H1 (cell line): ENCODE results near the gene RCSD1. TPM values are rescaled to one million over a fixed set of nuclear protein-coding genes. Genes with fewer than 3 reads are reported as not detected.
A peak's percentile ranks its signal among the peaks of the same experiment; 100 is the strongest.

Source experiments
- CBX5 ChIP-seq: fragments of 300-800, 300-1000 bp; sonication (generic); IDR thresholded peaks from 2 replicates; pipeline ENCODE4 v1.7.1; 2016; ENCODE audit warnings: antibody characterized with exemption, low read length, low read depth
- CREB1 ChIP-seq: IDR thresholded peaks from 2 replicates; pipeline ENCODE4 v1.6.1; 2012; ENCODE audit warnings: inconsistent platforms
- E2F6 ChIP-seq: IDR thresholded peaks from 2 replicates; pipeline ENCODE4 v1.6.1; 2012; ENCODE audit warnings: inconsistent platforms
- EGR1 ChIP-seq: IDR thresholded peaks from 2 replicates; pipeline ENCODE4 v1.6.1; 2011; ENCODE audit warnings: low read depth, low read length, borderline replicate concordance
- EZH2 ChIP-seq: fragments of 200-600 bp; sonication (generic); IDR thresholded peaks from 2 replicates; pipeline ENCODE4 v1.7.1; 2012; ENCODE audit warnings: low read depth, mild to moderate bottlenecking, moderate library complexity, low read length, inconsistent platforms; ENCODE audit not compliant: severe bottlenecking
- GTF2F1 ChIP-seq: IDR thresholded peaks from 2 replicates; pipeline ENCODE4 v1.6.1; 2012; ENCODE audit warnings: low read depth, low read length, improper control_type of control experiment, borderline replicate concordance
- MAFK ChIP-seq: IDR thresholded peaks from 2 replicates; pipeline ENCODE4 v1.6.1; 2012; ENCODE audit warnings: low read depth, mild to moderate bottlenecking, improper control_type of control experiment, low read length
- MAX ChIP-seq: IDR thresholded peaks from 2 replicates; pipeline ENCODE4 v1.6.1; 2012; ENCODE audit warnings: inconsistent platforms
- NRF1 ChIP-seq: IDR thresholded peaks from 2 replicates; pipeline ENCODE4 v1.6.1; 2011; ENCODE audit warnings: mild to moderate bottlenecking, low read depth, low read length, improper control_type of control experiment
- RAD21 ChIP-seq, 2 experiments: IDR thresholded peaks in 1 of 2; conservative IDR thresholded peaks in 1 of 2; 2 replicates each; pipeline ENCODE4 v1.6.1; 2011; ENCODE audit warnings: low read depth in 2 of 2, low read length in 2 of 2, improper control_type of control experiment in 1 of 2, inconsistent platforms in 1 of 2, mild to moderate bottlenecking in 1 of 2, moderate library complexity in 1 of 2
- RXRA ChIP-seq: IDR thresholded peaks from 2 replicates; pipeline ENCODE4 v1.6.1; 2011; ENCODE audit warnings: low read depth, mild to moderate bottlenecking, low read length, moderate library complexity; ENCODE audit not compliant: insufficient read depth
- SRF ChIP-seq: IDR thresholded peaks from 2 replicates; pipeline ENCODE4 v1.6.1; 2011; ENCODE audit warnings: mild to moderate bottlenecking, low read depth, low read length, moderate library complexity
- TAF7 ChIP-seq: optimal IDR thresholded peaks from 2 replicates; pipeline ENCODE3; 2011; ENCODE audit warnings: low read depth, mild to moderate bottlenecking, inconsistent platforms, low read length, moderate library complexity, borderline replicate concordance
- TBP ChIP-seq: IDR thresholded peaks from 2 replicates; pipeline ENCODE4 v1.6.1; 2011; ENCODE audit warnings: low read depth, low read length, improper control_type of control experiment
- ZNF274 ChIP-seq: IDR thresholded peaks from 2 replicates; pipeline ENCODE4 v1.7.0; 2012; ENCODE audit warnings: low read length, borderline replicate concordance; ENCODE audit errors: extremely low read depth
- polyA plus RNA-seq, 7 experiments: library from polyadenylated mRNA; depleted of rRNA in 3 of 7; stranded (reverse) in 5 of 7; unstranded in 2 of 7; fragments of >200 nt in 5 of 7; fragments of 200-250 nt in 2 of 7; gene quantifications; 1 replicate in 5 of 7; 2 replicates in 1 of 7; 4 replicates in 1 of 7; pipeline versions ENCODE4 v1.2.1 to v1.2.3, GENCODE V29; 2011 to 2013; ENCODE audit warnings: missing spikeins in 2 of 7, mixed read lengths in 2 of 7
- total RNA-seq: library from RNA; stranded (reverse); fragmentation: NEBNext Ultra II Directional; extraction: Animal tissue kit (Norgen Biotek cat#: 25700); gene quantifications from 2 replicates; pipeline ENCODE4 v1.2.1, GENCODE V29; 2021

The RCSD1 gene
- total and polyA plus RNA-seq, 2 of the 8 experiments (the other 6 are each of a cell fraction or from before 2014, with no cell fraction given), result 0.47 to 0.69 TPM

GRCh38 chr1:167629681-167630567 is at the start of gene RCSD1 (continued):
- TF ChIP-seq MAX (peak; percentile 92), CREB1 (no peak), E2F6 (peak; percentile 58), RAD21 (IDR thresholded peaks at IDR 0.05 in 1 of 2, conservative IDR thresholded peaks at IDR 0.05 in 1 of 2; ENCODE audit: low read depth in 2 of 2, low read length in 2 of 2) (no peak), ZNF274 (no peak), TAF7 (no peak), TBP (no peak), GTF2F1 (no peak), NRF1 (no peak), RXRA (no peak), CBX5 (no peak), EZH2 (peak; percentile 73), SRF (no peak), MAFK (no peak), EGR1 (peak; percentile 38; the same call in 1 of the 2 replicates)
- TF ChIP-seq, all 59 proteins: peak for 8
